Posterior cingulate gyrus (tissue), 11 donors: Measurements from ENCODE around the gene PVR.
A peak's percentile ranks its signal among the peaks of the same experiment; 100 is the strongest.
"Not testable (repeated sequence)": the region's sequence is repeated elsewhere in the genome, so short reads cannot be mapped to it uniquely, and the experiment has no call there.

ENCODE experiments used
- DNase-seq, 10 donors: peaks; one replicate each; pipeline versions ENCODE4 v3.0.0 to v3.0.0-alpha.2; 2020 to 2021; ENCODE audit warnings: mixed read lengths in 3 of 10
- intact Hi-C: fragments of 100-400 bp; cut with DNase I; formaldehyde crosslinking; loops from one replicate; pipeline ENCODE4 v1.15.1; 2023

PVR gene, protein sequence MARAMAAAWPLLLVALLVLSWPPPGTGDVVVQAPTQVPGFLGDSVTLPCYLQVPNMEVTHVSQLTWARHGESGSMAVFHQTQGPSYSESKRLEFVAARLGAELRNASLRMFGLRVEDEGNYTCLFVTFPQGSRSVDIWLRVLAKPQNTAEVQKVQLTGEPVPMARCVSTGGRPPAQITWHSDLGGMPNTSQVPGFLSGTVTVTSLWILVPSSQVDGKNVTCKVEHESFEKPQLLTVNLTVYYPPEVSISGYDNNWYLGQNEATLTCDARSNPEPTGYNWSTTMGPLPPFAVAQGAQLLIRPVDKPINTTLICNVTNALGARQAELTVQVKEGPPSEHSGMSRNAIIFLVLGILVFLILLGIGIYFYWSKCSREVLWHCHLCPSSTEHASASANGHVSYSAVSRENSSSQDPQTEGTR

DNA sequence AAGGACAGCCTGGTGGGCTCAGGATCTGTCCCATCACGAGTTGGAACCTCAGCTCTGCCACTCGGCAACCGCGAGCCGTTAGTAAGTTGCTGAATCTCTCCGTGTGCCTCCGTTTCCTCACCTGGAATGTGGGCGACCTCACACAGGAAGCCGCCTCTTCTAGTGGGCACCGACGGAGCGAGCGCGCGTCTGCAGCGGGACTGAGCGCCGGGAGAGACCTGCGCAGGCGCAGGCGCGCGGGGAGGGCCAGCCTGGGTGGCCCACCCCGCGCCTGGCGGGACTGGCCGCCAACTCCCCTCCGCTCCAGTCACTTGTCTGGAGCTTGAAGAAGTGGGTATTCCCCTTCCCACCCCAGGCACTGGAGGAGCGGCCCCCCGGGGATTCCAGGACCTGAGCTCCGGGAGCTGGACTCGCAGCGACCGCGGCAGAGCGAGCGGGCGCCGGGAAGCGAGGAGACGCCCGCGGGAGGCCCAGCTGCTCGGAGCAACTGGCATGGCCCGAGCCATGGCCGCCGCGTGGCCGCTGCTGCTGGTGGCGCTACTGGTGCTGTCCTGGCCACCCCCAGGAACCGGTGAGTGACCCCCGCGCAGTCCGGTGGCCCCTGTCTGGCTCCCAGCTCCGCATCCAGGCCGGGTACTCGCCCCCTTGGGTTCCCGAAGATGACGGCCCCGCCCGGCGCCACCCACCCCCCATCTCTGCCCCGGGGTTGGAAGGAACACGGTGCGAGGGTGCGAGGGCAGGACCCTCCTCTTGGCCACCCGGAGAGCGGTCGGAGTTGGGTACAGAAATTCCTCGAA lies at the start of gene PVR:
Gene PVR, plus strand, starts transcription at position 306 of the 797 bp plus-strand sequence. Its CDS starts 187 bp downstream, at position 493.
- DNase-seq, result peak; percentile 36 to 94 (median 64)
- intact Hi-C loops, result no loop called here

DNA sequence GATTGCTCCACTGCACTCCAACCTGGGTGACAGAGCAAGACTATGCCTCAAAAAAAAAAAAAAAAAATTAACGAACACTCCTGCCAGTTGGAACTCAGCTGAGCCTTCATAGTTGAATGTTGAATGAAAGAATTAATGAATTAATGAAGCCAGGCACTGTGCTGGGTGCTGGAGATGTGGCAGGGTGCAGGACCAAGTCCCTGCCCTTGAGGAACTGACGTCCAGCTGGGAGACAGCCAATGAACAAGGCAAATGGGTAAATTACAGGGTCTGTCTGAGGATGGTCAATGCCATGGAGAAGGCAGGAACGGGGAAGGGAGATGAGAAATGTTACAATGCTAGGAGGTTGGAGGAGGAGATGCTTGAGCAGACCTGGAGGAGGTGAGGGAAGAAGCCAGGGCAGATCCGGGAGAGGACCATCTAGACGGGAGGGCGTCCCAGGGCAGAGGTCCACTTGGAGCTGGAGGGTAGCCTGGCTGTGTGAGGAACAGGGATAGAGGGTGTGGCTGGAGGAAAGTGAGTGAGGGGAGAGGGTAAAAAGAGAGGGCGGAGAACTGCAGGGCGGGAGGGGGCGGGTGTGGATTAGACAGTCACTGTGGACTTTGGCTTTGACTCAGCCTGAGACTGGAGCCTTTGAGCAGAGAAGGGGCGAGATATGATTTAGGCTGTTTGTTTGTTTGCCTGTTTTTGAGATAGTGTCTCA lies 47.1 kb upstream of the PVR start:
- intact Hi-C loops, result no loop called here
- no peak for DNase-seq

DNA sequence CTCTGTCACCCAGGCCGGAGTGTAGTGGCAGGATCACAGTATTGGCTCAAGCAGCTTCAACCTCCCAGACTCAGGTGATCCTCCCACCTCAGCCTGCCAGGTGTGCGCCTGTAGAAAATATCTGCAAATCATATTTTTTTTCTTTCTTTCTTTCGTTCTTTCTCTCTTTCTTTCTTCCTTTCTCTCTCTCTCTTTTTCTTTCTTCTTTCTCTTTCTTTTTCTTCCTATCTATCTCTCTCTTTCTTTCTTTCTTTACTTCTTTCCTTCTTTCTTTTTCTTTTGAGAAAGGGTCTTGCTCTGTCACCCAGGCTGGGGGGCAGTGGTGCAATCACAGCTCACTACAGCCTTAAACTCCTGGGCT lies 46.6 kb upstream of the PVR start:
- intact Hi-C loops, result no loop called here
- DNase-seq, result no peak

DNA sequence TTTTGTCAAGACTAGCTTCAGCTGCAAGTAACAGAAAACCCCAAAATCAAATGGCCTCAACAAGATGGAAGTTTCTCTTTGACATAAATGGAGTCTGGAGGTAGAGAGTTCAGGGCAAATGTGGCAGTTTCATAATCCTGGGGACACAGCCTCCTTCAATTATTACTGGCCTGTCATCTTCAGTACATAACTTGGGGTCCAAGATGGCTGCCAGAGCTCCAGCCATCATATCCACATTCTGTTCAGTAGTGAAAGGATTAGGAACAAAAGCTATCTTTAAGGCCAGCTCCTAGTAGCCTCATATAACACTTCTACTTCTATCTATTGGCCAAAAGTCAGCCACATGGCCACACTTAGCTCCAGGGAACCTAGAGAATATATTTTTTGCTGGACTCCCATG lies 45.4 kb upstream of the PVR start:
- DNase-seq, result no peak
- intact Hi-C loops, result no loop called here

DNA sequence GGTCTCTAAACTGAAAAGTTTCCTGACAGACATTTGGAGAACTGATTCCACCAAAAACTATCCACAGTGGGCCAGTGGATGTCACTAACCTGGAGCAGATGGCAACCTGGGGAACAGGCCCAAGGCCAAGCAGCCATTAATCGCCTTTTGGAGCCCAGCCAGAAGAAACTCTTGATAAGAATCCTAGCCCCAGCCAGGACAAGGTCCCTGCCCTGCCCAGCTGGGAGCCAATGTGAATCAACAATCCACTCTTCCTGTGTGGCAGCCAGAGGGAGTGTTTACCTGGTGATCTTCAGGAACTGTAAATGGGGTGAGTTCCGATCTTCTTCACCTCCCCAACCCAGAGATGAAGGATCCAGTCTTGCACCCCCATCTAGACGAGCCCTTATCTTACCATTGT lies 44.8 kb upstream of the PVR start:
- intact Hi-C loops, result no loop called here
- no peak for DNase-seq

DNA sequence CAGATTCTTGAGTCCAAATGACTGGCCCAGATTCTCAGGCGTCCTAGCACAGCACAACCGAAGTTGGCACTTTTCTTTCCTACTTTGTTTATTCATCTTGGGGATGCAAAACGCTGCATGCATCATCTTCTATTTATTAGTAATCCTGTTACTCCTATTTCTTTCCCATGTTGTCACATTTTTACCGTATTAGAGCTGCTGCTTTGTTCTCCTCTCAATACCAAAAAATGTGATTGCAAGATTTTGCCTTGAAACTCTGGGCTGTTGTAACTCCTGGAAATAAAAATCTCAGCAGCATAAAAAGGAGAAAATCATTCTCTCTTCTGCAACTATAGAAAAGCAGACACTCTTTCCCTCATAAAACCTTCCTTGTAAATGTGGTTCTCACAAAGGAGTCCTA lies 43.2 kb upstream of the PVR start:
- DNase-seq, result no peak
- intact Hi-C loops, result no loop called here

DNA sequence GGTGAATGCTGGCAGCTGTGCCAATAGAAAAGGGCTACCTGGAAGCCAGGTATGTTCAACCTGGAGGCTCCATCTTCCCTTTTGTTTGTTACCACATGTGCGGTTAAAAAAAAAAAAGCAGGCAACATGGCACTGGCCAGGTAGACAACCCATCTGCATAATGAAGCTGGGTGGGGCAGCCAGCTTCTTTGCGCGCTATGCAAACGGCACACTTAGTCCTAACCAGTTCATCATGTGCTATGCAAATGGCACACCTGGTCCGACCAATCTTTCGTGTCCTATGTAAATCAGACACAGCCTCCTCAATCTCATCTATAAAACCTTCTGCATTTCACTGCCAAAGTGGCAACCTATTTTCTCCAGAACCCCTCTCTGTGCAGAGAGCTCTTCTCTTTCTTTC lies 41.6 kb upstream of the PVR start:
- DNase-seq, result no peak
- intact Hi-C loops, result no loop called here

DNA sequence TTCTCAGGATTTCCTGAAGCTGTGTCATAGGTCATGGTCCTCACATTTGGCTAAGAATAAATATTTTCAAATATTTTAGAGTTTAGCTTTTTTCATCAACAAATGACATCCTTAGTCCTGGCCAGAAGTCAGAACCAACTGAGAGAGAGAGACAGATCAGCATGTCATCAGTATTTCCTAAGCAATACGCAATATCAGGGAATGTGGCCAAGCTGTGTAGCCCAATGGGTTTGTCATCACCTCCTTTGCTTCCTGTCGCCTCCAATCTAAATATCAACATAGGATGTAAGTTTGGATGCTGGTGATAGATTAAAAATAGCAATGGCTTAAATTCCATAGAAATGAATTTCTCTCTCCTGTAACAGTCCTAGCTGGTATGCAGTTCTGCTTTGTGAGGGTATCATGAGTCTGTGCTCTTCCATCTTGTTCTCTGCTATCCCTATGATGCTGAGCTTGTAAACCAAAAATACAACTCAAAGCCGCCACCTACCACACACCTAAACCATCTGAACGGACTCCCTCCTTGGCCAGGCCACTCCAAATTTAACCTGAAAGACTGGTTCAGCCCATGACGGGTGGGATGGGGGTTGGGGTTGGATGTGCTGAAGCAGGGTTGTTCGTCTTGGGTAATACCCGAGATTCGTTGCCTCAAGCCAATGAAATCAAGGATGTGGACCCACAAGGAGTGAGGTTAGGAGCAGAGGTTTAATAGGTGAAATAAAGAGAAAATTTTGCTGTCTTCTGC lies 40.3 kb upstream of the PVR start:
- intact Hi-C loops, result no loop called here
- no peak for DNase-seq

DNA sequence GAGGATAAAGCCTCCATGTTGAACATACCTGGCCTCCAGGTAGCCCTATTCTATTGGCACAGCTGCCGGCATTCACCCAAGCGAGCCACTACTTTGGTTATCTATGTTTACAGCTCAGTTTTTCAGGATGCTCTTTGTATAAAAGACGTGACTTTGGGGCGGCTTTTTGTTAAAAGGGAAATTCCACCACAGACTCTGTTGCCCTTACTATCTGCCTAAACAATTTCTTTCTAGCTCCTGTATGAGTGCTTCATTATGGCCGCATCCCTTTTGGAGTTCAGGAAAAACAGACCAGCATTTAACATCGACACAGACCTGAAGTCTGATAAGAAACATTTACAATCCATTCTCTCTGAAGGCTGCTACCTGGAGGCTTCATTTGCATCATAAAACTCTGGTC lies 39.5 kb upstream of the PVR start:
- DNase-seq, result no peak
- intact Hi-C loops, result no loop called here

DNA sequence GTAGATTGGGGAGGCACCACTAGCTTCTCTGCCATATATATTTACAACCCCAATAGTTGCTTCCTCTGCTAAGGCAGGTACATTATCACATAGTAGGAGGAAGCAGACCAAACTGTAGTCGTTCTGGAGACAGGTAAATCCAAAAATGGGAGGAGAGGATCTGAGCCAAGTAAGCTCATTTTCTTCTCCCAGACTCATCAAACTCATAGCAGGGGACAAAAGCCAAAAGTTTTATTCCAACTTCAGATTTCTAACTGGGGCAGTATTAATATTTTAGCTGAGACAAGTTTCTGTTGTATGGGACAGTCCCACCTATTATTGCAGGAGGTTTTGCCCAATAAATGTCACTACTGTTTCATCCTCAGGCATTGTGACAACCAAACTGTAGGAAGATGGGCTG lies 38.2 kb upstream of the PVR start:
- DNase-seq, result no peak
- intact Hi-C loops, result no loop called here

DNA sequence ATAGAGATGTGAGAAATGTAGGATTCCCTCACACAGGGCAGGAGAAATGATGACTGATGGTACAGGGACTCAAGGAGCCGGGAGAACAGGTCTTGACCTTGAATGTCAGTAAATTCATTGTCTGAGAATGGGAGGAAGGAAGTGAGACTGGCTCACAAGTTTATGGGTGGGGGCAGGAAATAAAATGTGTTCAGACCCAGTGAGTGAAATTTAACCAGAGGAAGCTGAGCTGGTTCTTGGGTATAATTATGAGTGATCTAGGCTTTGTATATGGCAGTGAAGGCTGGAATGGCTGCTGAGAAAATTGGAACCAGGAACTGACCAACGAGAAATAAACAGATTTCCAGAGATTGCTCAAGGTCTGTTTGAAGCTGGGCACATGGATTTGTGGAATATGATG lies 36.7 kb upstream of the PVR start:
- DNase-seq, result no peak
- intact Hi-C loops, result no loop called here

DNA sequence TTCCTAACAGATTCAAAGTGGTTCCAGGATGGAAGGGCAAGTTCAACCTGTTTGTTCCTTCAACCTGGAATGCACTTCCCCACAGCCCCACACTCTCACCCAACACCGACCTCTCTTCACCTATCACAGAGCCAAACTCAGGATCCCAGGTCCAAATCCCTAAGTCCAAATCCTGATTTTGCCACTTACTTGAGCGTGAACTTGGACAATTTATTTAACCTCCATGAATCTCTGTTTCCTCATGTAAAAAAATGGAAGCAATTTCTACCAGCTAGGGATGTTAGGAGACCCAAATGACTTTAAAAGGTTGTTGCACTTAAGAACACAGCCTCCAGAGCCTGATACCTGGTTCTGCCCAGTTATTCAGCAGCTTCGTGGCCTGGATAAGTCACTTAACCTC lies 35.8 kb upstream of the PVR start:
- no peak for DNase-seq
- intact Hi-C loops, result no loop called here

DNA sequence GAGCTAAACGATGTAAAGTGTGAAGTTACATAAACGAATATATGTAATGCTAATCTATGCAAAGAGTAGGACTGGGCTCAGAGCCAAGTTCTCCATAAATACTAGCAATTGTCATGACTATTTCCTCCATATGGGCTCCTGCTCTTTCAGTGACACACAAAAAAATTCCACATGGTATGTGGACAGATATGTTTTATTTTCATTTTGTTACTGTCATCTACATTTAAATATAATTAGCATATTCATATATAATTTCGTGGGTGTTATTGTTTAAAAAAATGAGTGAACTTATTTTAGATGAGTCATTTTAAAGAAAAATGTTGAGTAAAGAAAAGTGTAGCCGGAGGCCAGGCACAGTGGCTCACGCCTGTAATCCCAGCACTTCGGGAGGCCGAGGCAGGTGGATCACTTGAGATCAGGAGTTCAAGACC lies 35.3 kb upstream of the PVR start:
- no peak for DNase-seq
- intact Hi-C loops, result no loop called here

DNA sequence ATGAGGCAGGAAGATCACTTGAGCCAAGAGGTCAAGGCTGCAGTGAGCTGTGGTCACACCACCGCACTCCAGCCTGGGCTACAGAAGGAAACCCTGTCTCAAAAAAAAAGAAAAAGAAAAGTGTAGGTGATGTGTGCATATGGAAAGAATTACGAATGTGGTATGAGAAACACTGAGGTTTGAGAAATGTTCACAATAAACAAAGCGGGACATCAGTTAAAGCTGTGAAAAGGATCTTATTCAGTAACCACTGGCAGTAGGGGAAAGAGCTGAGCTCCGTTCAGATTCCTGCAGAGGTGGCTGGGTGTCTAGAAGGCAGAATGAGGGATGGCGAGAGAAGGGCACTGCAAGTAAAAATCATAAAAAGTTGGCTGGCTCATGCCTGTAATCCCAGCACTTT lies 34.5 kb upstream of the PVR start:
- intact Hi-C loops, result no loop called here

DNA sequence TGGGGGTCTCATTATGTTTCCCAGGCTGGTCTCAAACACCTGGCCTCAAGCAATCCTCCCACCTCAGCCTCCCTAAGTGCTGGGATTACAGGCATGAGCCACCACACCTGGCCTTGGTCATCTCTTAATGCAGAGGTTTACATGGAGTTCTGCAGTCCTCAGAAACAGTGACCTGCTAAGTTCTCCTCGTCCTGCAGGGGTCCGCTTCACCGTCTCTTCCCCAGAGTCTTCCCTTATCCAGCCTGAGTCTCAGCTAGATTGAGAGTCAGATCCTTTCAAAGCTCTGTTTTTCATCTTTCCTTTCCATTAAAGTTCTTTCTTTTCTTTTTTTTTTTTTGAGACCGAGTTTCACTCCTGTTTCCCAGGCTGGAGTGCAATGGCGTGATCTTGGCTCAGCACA lies 33.2 kb upstream of the PVR start:
- intact Hi-C loops, result not testable (repeated sequence)

More for the DNA sequence above, 34.5 kb upstream of the PVR start:
- no peak for DNase-seq

DNA sequence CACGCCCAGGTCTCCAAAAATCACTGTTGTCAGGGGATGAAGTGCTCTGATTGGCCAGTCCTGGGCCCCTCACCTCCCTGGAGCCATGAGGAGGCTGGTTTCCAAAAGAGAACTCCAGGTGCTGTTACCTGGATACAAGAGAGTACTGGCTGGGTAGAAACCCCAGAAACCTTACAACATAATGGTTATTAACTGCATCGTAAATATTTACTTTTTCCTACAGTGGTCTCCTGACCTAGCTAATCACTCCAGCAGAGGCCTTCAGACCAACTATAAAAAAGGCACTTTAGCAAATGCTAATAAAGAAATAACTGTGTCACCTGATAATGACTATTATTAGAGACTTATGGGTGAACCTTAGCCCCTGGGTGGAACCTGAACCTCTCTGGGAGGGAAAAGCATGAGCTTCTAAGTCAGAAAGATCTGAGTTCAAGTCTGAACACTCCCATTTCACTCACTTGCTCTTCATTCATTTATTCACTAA lies 31.9 kb upstream of the PVR start:
- intact Hi-C loops, result no loop called here
- DNase-seq, result no peak

More for the DNA sequence above, 33.2 kb upstream of the PVR start:
- DNase-seq, result not testable (repeated sequence)

DNA sequence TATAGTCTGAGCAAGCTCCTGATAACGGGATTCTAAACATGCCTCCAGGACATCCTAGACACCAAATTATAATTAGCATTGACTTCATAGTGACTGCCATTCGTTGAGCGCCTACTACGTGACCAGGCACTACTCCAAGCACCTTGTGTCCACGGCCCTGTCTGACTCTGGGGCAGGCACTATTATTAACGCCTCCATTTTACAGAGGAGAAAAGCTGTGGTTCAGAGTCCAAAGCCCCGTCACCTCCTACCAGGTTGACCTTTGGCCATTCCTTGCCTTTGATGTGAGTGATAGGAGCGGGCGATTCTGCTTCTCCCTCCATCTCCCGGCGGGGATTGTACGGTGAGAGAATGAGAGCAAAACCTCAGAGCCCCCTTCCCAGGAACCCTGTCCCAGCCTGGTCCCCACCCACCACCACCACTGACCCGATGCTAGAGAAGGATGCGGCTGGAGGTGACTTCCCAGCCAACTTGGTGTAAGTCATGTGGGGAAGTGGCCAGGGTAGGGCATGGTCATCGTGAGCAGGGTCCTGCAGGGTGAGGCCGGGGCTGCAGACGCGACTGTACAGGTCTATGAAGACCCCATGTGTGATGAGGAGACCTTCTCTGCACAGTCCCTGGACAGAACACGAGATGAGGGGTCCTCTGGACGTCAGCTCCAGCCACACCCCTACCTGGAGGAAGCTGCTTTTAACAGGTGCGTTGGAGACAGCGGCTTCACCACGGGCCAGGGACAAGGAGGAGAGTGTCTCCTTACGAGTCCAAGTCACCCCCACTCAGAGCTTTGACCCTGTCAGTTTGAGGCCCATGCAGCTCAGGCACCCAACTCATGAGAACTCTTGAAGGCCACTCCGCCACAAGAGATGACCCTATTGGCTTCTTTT lies 30.2 kb upstream of the PVR start, which contains the start of gene IGSF23:
Gene IGSF23, plus strand, starts transcription at position 269 of the 884 bp plus-strand sequence. Its CDS starts 83 bp downstream, at position 352.
- DNase-seq, result no peak
- intact Hi-C loops, result no loop called here

DNA sequence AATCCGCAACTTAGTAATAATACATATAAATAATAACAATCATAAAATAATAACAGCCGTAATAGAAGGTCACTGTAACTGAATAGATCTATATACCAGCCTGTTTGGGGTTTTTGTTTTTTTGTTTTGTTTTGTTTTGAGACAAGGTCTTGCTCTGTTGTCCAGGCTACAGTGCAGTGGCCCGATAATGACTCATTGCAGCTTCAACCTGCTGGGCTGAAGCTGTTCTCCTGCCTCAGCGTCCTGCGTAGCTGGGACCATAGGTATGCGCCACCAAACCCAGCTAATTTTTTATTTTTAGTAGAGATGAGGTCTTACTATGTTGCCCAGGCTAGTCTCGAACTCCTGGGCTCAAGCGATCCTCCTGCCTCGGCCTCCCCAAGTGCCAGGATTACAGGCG lies 29.4 kb upstream of the PVR start:
- intact Hi-C loops, result no loop called here
- DNase-seq, result no peak

DNA sequence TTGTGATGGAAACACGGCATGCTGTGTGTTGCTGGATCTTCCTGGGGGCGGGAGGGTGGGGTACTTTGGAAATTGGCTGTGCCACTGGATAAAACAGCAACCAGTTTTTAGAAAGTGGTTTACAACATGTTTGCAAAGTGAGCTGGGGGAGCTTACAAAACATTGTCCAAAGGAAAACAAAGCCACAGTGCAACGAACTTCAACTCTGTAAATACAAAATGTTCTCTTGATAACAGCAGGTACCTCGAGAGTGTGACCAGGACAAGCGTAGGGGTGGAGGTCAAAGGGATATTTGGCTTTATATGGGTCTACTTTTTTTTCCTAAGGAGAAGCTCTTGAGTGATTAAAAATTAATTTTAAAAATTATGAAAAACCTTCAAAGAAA lies 27.9 kb upstream of the PVR start:
- intact Hi-C loops, result no loop called here
- DNase-seq, result no peak
